ENCODE results near the gene UTP25.

- no peak for TF ChIP-seq POLR2A (IDR thresholded peaks at IDR 0.05; ENCODE audit: low read length)
- no peak for TF ChIP-seq GATA1 (IDR thresholded peaks at IDR 0.05; ENCODE audit: low read depth, low read length)
Observed at GRCh38 chr1:209899948-209900347, 72.2 kb downstream of the UTP25 start.
